Adipocyte (in vitro differentiated cells): ENCODE data around the gene PHF2.

Experiments used
- DNase-seq: peaks from one replicate; pipeline ENCODE4 v3.0.0-alpha.2; 2015; ENCODE audit warnings: low read depth
- H3K27me3 ChIP-seq: replicated peaks from 2 replicates; pipeline ENCODE4 v1.7.0; 2013; ENCODE audit warnings: mild to moderate bottlenecking, low read length, moderate library complexity; ENCODE audit not compliant: control insufficient read depth, insufficient read depth
- H3K36me3 ChIP-seq: 2 replicates; pipeline ENCODE4 v1.7.0; 2013; ENCODE audit warnings: low read length, mild to moderate bottlenecking, moderate library complexity; ENCODE audit not compliant: control insufficient read depth, insufficient read depth, severe bottlenecking
- H3K4me1 ChIP-seq: 2 replicates; pipeline ENCODE4 v1.7.0; 2013; ENCODE audit warnings: mild to moderate bottlenecking, low read length, moderate library complexity; ENCODE audit not compliant: control insufficient read depth, insufficient read depth
- H3K4me3 ChIP-seq: 2 replicates; pipeline ENCODE4 v1.7.0; 2013; ENCODE audit warnings: mild to moderate bottlenecking, low read length, moderate library complexity
- H3K9ac ChIP-seq: 2 replicates; pipeline ENCODE4 v1.7.0; 2013; ENCODE audit warnings: mild to moderate bottlenecking, low read length, moderate library complexity
- H3K9me3 ChIP-seq: 2 replicates; pipeline ENCODE4 v1.7.0; 2013; ENCODE audit warnings: mild to moderate bottlenecking, low read length, moderate library complexity; ENCODE audit not compliant: control insufficient read depth

The PHF2 gene

DNA sequence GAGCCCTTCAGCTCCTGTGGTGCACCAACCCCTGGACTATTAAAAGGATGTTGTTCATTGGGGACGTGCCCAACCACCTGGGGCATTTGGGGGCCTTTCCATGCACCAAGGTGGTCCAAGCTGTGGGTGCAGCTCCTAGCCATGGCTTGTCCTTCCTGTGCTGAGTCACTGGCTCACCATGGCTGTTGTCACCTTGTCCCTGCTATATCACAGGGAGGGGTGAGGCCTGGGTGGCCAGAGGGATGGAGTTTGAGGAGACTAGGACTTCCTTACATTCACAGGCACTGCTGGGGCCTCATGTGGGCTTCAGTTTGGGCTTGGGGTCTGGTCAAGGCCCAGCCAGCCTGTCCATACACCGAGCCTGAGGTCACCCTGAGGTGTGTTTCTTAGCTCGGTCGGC is 45.5 kb downstream of the PHF2 start:
- Histone ChIP-seq H3K9ac (no peak overlapping the region), H3K9me3 (no peaks in the 10 kb centered on the region), H3K36me3 (no peaks in the 10 kb centered on the region), H3K4me1 (no peaks in the 10 kb centered on the region), H3K4me3 (no peak overlapping the region), H3K27me3 (no peaks in the 10 kb centered on the region)
- DNase-seq: no peak

DNA sequence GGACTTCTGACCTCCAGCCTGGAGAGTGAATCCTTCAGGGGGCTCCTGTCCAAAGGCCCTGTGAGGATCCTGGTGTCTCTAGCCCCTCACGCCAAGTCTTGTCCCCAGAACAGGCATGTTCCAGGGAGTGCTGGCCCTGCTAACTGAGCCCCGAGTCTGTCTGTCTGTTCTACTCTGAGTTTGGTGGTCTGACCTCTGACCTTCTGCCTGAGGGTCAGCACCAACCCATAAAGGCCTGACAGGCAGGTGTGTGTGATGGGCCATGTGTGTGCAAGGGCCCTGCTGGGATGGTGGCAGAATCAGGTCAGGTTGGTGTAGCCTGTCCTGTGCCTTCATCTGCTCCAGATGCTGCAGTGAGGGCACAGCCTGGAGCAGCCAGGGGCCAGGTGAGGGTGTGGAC is 46.3 kb downstream of the PHF2 start:
- no peak overlapping the region for H3K4me3 ChIP-seq
- H3K4me1 ChIP-seq: no peaks in the 10 kb centered on the region
- H3K27me3 ChIP-seq: no peaks in the 10 kb centered on the region
- peaks cover 3% of the 10 kb centered on the region for H3K9me3 ChIP-seq
- H3K36me3 ChIP-seq: no peaks in the 10 kb centered on the region
- H3K9ac ChIP-seq: no peak overlapping the region
- DNase-seq: no peak

DNA sequence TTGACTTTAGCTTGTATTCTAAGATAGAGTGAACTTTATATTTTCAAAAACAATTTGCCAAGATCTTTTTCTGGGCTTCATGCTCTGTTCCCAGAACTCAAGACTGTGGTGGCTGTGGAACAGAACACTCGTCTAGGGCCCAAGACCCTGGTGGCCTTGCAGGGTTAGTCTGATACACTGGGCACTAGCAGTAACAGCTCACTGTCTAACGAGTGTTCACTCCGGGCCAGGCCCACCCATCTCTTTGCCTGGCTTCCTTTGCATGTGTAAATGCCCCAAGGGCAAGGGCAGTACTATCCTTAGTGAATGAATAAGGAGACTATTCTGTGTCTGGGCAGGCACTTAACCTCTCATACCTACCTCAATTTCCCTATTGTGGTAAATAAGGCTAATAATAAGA is 47.4 kb downstream of the PHF2 start:
- no peak for DNase-seq
- no peaks in the 10 kb centered on the region for H3K4me1 ChIP-seq
- H3K27me3 ChIP-seq: no peaks in the 10 kb centered on the region
- H3K9ac ChIP-seq: no peak overlapping the region
- H3K9me3 ChIP-seq: peaks cover 8% of the 10 kb centered on the region
- H3K36me3 ChIP-seq: no peaks in the 10 kb centered on the region
- no peak overlapping the region for H3K4me3 ChIP-seq

DNA sequence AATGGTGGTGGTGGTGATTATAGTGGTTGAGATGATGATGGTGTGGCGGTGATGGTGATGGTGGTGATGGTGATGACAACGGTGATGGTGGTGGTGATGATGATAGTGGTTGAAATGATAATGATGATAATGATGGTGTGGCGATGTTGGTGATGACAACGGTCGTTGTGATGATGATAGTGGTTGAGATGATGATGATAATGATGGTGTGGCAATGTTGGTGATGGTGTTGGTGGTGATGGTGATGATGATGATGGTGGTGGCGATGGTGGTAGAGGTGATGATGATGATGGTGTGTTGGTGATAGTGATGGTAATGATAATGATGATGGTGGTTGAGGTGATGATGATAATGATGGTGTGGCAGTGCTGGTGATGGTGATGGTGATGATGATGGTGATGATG is 48.0 kb downstream of the PHF2 start:
- DNase-seq: no peak
- Histone ChIP-seq H3K36me3 (no peaks in the 10 kb centered on the region), H3K9ac (no peak overlapping the region), H3K9me3 (peaks cover 8% of the 10 kb centered on the region), H3K4me3 (no peak overlapping the region), H3K4me1 (no peaks in the 10 kb centered on the region), H3K27me3 (no peaks in the 10 kb centered on the region)

DNA sequence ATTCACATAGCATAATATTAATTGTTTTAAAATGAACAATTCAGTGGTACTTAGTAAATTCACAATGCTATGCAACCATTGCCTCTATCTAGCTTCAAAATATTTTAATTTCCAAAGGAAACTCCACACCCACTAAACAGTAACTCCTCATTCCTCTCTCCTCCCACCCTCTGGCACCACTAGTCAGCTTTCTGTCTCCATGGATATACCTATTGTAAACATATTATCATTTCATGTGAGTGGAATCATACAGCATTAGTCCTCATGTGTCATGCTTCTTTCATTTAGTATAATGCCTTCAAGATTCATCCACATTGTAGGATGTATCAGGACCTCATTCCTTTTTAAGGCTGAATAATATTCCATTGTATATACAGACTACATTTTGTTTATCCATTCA is 48.6 kb downstream of the PHF2 start:
- H3K4me3 ChIP-seq: no peak overlapping the region
- H3K4me1 ChIP-seq: no peaks in the 10 kb centered on the region
- peak; percentile 6 for DNase-seq
- H3K9me3 ChIP-seq: peaks cover 8% of the 10 kb centered on the region
- no peaks in the 10 kb centered on the region for H3K36me3 ChIP-seq
- no peak overlapping the region for H3K9ac ChIP-seq
- no peaks in the 10 kb centered on the region for H3K27me3 ChIP-seq

DNA sequence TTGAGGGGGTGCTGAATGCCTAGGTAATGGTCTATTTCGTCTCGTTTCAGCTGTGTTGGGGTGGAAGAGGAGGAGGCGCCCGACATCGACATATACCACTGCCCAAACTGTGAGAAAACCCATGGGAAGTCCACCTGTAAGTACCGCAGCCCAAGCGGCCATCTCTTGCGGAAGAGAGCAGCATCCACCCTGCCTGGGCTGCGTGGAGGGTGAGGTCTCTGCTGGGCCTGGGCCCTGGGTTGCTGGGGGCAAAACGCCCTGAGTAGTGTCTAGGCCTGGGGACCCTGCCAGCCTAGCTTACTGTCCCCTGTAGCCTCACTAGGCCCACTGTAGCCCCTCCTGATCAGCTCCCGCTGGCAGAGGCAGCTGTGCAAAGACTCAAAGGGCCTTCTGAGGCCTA is 53.5 kb downstream of the PHF2 start:
- H3K36me3 ChIP-seq: peaks cover 30% of the 10 kb centered on the region
- H3K9me3 ChIP-seq: peaks cover 8% of the 10 kb centered on the region
- H3K4me1 ChIP-seq: no peaks in the 10 kb centered on the region
- H3K27me3 ChIP-seq: no peaks in the 10 kb centered on the region
- no peak overlapping the region for H3K9ac ChIP-seq
- H3K4me3 ChIP-seq: no peak overlapping the region
- DNase-seq: no peak

DNA sequence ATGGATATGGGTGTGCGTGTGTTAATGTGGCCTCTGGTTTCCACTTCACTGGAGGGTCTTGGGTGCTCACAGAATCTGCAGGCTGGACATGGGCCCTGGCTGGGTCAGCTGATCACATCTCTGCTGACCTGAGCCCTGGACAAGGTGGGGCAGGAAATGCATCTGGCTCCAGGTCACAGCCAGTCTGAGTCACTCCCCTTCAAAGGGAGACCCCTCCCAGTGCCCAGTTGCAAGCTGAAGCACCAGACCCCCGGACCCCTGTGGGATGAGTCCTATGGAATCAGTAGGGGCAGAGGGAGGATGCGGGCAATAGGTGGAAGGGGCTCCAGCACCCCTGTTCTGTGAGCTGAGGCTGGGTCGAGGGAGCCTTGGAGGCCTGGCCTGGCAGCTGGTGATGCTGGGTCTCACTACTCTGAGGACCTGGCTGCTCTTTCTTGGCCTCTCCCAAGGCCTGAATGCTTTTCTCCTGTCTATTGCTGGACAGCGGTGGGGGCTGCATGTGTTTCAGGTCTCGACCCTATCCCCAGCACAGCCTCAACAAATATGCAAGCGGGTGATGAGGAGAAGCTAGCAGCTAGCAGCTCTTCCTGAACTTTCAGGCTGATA is 54.5 kb downstream of the PHF2 start:
- H3K4me1 ChIP-seq: no peaks in the 10 kb centered on the region
- no peaks in the 10 kb centered on the region for H3K27me3 ChIP-seq
- H3K4me3 ChIP-seq: no peak overlapping the region
- H3K9ac ChIP-seq: no peak overlapping the region
- H3K36me3 ChIP-seq: peaks cover 31% of the 10 kb centered on the region
- no peak for DNase-seq
- H3K9me3 ChIP-seq: peaks cover 8% of the 10 kb centered on the region

DNA sequence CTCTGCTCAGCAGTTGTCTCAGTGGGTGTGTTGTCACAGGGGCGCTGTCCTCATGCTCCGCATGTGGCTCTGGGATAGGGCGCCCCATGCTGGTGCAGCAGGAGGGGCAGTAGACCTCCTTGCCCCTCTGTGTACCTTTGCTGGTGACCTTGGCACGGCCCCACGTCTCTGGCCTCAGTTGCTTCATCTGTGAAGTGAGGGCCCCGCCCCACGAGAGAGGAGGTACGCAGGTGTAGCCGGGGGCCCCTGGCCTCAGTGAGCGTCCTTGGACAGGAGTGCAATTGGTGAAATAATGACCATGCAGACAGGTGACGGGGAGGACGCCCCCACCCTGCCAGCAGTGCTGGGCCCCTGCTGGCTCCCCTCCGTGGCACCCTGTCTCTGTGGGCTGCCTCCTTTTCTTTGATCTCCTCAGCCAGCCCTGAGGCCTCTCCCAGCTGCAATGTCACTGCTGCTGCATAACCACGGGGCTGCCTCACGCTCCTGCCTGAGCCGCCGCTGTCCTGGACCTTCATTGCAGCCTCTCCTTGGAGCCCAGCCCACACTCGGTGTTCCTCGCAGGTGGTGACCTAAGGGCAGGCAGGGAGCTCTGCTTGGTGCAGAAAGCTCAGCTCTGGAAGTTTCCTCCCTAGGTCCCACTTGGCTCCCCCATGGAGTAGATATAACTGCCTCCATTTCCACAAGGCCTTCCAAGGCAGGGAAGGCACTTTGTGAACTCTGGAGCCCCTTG is 57.3 kb downstream of the PHF2 start:
- H3K27me3 ChIP-seq: no peaks in the 10 kb centered on the region
- DNase-seq: no peak
- H3K36me3 ChIP-seq: peaks cover 56% of the 10 kb centered on the region
- no peak overlapping the region for H3K9ac ChIP-seq
- H3K9me3 ChIP-seq: peaks cover 15% of the 10 kb centered on the region
- H3K4me3 ChIP-seq: no peak overlapping the region
- no peaks in the 10 kb centered on the region for H3K4me1 ChIP-seq

DNA sequence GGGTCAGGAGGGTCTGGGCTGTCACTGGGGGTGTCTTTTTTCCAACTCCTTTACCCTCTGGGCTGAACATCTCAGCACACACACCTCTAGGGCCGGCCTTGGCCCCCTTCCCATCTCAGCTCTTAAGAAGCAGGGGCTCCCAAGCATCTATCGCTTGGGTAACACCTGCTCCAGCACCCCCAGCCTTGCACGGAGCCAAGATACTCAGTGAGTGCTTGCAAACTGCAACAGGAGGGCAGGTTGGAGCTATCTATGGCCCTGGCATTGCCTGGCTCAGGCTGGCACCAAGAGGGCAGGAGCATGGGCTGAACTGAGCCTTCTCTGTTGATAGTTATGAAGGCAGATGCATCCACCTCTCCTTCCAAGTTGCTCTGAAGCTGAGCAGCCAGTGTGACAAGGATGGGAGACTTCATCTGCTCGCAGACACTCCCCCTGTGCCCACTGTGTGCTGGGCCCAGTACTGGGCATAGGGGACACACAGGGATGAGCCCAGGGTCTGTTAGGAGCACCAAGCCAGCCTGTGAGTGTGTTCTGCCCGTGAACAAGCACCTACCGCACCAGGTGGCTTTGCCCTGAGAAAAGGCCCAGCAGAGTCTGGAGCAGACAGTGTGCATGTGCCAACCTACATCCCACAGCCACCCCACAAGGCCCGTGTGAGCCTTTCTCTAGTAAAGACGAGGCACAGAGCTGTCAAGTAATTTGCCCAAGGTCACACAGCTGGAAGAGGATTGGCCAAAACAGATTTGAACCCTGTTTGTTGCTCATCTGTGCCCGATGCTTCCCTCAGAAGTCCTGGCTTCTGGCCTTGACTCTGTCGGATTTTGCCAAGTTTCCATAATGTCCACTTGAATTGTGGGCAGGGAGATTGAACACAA is 58.2 kb downstream of the PHF2 start:
- Histone ChIP-seq H3K4me3 (no peak overlapping the region), H3K9me3 (peaks cover 16% of the 10 kb centered on the region), H3K4me1 (no peaks in the 10 kb centered on the region), H3K9ac (no peak overlapping the region), H3K27me3 (no peaks in the 10 kb centered on the region), H3K36me3 (peaks cover 60% of the 10 kb centered on the region)
- no peak for DNase-seq

DNA sequence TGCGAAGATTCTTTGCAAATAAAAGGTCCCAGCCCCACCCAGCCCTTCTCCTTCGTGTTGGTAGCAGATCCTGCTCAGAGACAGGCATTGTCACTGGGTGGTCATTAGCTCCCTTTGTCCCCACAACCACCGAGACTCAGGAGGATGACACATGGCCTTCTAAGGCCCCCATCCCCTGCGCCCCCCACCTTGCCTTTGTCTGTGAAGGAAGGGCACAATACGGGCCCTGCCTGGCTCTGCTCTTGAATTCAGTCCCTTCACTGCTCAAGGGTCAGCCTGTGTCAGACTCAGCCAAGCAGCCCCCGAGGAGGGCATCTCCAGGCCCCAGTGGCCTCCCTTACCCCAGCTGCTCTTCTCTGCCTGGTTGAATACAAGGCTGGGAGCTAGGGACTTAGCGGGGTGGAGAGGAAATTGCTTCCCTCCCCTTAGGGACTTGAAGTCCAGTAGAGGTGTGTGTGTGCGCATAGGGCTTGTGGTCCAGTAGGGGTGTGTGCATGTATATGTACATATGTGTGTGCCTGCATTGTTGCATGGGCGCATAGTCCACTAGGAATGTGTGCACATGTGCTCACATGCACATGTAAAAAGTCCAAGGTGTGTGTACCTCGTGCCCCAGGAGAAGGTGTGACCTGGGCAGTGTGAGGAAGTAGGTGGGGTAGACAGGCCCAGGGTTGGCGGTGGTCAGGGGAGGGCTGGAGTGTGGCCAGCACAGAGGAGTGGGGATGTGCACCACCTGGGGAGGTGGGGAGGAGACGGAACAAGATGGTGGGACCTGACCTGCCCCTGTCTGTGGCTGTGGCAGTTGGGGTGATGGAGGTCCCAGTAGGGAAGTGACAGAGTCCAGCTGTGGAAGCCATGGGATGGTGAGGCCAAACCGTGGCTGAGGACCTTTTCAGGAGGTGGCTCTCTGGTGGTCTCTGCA is 59.1 kb downstream of the PHF2 start:
- Histone ChIP-seq H3K36me3 (peaks cover 66% of the 10 kb centered on the region), H3K4me3 (no peak overlapping the region), H3K9ac (no peak overlapping the region), H3K4me1 (no peaks in the 10 kb centered on the region), H3K27me3 (no peaks in the 10 kb centered on the region), H3K9me3 (peaks cover 19% of the 10 kb centered on the region)
- DNase-seq: no peak
